ENCODE data around the gene PCDHGB4. TPM values are rescaled to one million over a fixed set of nuclear protein-coding genes. Genes with fewer than 3 reads are reported as not detected.
"Not testable (repeated sequence)": the region's sequence is repeated elsewhere in the genome, so short reads cannot be mapped to it uniquely, and the experiment has no call there.

The PCDHGB4 gene
- total RNA-seq, 2 donors from 2014 or later: 11.6 to 18.1 TPM

DNA sequence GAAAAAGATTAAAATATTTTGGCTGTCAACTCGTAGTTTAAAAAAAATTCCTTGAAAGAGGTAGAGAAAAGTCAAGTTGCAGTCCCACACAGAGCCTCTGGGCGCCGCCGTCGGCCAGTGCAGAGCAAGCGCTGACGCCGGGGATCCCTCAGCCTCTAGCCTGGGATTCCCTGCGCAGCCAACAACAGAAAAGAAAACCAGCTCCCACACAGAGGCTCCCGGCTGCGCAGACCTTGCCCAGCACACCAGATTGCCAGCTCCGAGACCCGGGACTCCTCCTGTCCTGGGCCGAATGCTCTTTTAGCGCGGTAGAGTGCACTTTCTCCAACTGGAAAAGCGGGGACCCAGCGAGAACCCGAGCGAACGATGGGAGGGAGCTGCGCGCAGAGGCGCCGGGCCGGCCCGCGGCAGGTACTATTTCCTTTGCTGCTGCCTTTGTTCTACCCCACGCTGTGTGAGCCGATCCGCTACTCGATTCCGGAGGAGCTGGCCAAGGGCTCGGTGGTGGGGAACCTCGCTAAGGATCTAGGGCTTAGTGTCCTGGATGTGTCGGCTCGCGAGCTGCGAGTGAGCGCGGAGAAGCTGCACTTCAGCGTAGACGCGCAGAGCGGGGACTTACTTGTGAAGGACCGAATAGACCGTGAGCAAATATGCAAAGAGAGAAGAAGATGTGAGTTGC, 30.1 kb downstream of the PCDHGB4 start, which contains the start of gene PCDHGB7:
PCDHGB7 (plus strand) TSS at position 184 of the 679 bp plus-strand sequence; CDS start at position 367, 183 bp downstream.
- H3K27me3 ChIP-seq (replicated peaks; ENCODE audit: insufficient read depth); H3K27ac ChIP-seq; DNase-seq (ENCODE audit: low spot score); ATAC-seq (ENCODE audit: insufficient number of reproducible peaks, low FRiP score, low read depth); H3K4me1 ChIP-seq (ENCODE audit: control insufficient read depth in 1 of 2, low read depth in 2 of 2); H3K36me3 ChIP-seq: not testable (repeated sequence)
- peaks cover 97% of the 10 kb centered on the region for H3K9me3 ChIP-seq
- peak within 1 kb of the TSS; percentile 65 for H3K4me3 ChIP-seq
- TF ChIP-seq, protein P1, sequence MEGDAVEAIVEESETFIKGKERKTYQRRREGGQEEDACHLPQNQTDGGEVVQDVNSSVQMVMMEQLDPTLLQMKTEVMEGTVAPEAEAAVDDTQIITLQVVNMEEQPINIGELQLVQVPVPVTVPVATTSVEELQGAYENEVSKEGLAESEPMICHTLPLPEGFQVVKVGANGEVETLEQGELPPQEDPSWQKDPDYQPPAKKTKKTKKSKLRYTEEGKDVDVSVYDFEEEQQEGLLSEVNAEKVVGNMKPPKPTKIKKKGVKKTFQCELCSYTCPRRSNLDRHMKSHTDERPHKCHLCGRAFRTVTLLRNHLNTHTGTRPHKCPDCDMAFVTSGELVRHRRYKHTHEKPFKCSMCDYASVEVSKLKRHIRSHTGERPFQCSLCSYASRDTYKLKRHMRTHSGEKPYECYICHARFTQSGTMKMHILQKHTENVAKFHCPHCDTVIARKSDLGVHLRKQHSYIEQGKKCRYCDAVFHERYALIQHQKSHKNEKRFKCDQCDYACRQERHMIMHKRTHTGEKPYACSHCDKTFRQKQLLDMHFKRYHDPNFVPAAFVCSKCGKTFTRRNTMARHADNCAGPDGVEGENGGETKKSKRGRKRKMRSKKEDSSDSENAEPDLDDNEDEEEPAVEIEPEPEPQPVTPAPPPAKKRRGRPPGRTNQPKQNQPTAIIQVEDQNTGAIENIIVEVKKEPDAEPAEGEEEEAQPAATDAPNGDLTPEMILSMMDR (IDR thresholded peaks at IDR 0.05): peak; percentile 53

DNA sequence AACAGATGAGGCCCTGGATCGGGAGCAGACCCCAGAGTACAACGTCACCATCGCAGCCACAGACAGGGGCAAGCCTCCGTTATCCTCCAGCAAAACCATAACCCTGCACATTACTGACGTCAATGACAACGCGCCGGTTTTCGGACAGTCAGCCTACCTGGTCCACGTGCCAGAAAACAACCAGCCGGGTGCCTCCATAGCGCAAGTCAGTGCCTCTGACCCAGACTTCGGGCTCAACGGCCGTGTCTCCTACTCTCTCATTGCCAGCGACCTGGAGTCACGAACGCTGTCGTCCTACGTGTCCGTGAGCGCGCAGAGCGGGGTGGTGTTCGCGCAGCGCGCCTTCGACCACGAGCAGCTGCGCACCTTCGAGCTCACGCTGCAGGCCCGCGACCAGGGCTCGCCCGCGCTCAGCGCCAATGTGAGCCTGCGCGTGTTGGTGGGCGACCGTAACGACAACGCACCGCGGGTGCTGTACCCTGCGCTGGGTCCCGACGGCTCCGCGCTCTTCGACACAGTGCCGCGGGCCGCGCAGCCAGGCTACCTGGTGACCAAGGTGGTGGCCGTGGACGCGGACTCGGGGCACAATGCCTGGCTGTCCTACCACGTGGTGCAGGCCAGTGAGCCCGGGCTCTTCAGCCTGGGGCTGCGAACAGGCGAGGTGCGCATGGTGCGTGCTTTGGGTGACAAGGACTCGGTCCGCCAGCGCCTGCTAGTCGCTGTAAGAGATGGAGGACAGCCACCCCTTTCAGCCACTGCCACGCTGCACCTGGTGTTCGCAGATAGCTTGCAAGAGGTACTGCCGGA, 31.8 kb downstream of the PCDHGB4 start:
- Histone ChIP-seq H3K4me1 (ENCODE audit: control insufficient read depth in 1 of 2, low read depth in 2 of 2) (no peaks in the 10 kb centered on the region), H3K27me3 (replicated peaks; ENCODE audit: insufficient read depth) (no peaks in the 10 kb centered on the region), H3K9me3 (peaks cover 98% of the 10 kb centered on the region), H3K36me3 (no peaks in the 10 kb centered on the region), H3K27ac (no peak overlapping the region), H3K4me3 (peak overlapping the region; percentile 33)
- no peak for DNase-seq (ENCODE audit: low spot score)
- ATAC-seq (ENCODE audit: insufficient number of reproducible peaks, low FRiP score, low read depth): no peak
- TF ChIP-seq, protein P1 (IDR thresholded peaks at IDR 0.05): no peak

DNA sequence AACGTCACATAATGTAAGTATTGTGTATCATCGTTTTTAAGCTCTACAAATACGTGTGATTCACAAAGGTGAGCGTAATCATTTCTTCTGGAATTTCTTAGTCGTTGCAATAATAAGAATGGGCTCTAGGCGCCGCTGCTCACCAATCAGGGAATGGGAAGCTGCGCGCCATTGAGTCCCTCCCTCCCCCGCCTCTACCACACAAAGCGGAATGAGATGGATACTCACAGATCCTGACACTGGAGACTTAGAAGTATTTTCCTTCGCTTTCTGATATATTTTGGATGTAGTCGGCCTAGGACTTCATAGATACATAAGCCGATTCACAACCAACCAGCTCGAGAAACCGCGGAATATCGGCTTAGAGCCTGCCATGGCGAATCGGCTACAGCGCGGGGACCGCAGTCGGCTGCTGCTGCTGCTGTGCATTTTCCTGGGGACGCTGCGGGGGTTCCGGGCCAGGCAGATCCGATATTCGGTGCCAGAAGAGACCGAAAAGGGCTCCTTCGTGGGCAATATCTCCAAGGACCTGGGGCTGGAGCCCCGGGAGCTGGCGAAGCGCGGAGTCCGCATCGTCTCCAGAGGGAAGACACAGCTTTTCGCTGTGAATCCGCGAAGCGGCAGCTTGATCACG, 33.5 kb downstream of the PCDHGB4 start, which contains the start of gene PCDHGA11:
PCDHGA11 (plus strand) TSS at position 197 of the 634 bp plus-strand sequence; CDS start at position 374, 177 bp downstream.
- ATAC-seq (ENCODE audit: insufficient number of reproducible peaks, low FRiP score, low read depth): no peak
- Histone ChIP-seq H3K27ac (no peak within 1 kb of the TSS), H3K36me3 (no peaks in the 10 kb centered on the region), H3K27me3 (replicated peaks; ENCODE audit: insufficient read depth) (no peaks in the 10 kb centered on the region), H3K9me3 (peaks cover 99% of the 10 kb centered on the region), H3K4me3 (peak within 1 kb of the TSS; percentile 63), H3K4me1 (ENCODE audit: control insufficient read depth in 1 of 2, low read depth in 2 of 2) (no peaks in the 10 kb centered on the region)
- no peak for DNase-seq (ENCODE audit: low spot score)
- TF ChIP-seq, protein P1 (IDR thresholded peaks at IDR 0.05): no peak

DNA sequence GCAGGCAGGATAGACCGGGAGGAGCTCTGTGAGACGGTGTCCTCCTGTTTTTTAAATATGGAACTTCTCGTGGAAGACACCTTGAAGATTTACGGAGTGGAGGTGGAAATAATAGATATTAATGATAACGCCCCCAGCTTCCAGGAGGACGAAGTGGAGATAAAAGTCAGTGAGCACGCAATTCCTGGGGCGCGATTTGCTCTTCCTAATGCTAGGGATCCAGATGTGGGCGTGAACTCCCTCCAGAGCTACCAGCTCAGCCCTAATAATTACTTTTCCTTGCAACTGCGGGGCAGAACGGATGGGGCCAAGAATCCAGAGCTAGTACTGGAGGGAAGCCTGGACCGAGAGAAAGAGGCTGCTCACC, 34.0 kb downstream of the PCDHGB4 start:
- no peaks in the 10 kb centered on the region for H3K4me1 ChIP-seq (ENCODE audit: control insufficient read depth in 1 of 2, low read depth in 2 of 2)
- no peaks in the 10 kb centered on the region for H3K27me3 ChIP-seq (replicated peaks; ENCODE audit: insufficient read depth)
- TF ChIP-seq, protein P1 (IDR thresholded peaks at IDR 0.05): no peak
- no peaks in the 10 kb centered on the region for H3K36me3 ChIP-seq
- DNase-seq (ENCODE audit: low spot score) (no peak), ATAC-seq (ENCODE audit: insufficient number of reproducible peaks, low FRiP score, low read depth) (no peak)
- H3K4me3 ChIP-seq: peak overlapping the region; percentile 63
- H3K27ac ChIP-seq: no peak overlapping the region
- H3K9me3 ChIP-seq: peaks cover 99% of the 10 kb centered on the region

Measured in thoracic aorta (tissue), 2 donors.